HG02571 (cell line): Measurements from ENCODE around the gene CCR7.
A peak's percentile ranks its signal among the peaks of the same experiment; 100 is the strongest.
"Not testable (repeated sequence)": the region's sequence is repeated elsewhere in the genome, so short reads cannot be mapped to it uniquely, and the experiment has no call there.

Experiments
- ATAC-seq: cut with Tn5 transposase; IDR thresholded peaks from one replicate; pipeline ENCODE4 v1.9.1; 2021; ENCODE audit warnings: mild to moderate bottlenecking, moderate library complexity; ENCODE audit not compliant: unreplicated experiment

CCR7 gene

DNA sequence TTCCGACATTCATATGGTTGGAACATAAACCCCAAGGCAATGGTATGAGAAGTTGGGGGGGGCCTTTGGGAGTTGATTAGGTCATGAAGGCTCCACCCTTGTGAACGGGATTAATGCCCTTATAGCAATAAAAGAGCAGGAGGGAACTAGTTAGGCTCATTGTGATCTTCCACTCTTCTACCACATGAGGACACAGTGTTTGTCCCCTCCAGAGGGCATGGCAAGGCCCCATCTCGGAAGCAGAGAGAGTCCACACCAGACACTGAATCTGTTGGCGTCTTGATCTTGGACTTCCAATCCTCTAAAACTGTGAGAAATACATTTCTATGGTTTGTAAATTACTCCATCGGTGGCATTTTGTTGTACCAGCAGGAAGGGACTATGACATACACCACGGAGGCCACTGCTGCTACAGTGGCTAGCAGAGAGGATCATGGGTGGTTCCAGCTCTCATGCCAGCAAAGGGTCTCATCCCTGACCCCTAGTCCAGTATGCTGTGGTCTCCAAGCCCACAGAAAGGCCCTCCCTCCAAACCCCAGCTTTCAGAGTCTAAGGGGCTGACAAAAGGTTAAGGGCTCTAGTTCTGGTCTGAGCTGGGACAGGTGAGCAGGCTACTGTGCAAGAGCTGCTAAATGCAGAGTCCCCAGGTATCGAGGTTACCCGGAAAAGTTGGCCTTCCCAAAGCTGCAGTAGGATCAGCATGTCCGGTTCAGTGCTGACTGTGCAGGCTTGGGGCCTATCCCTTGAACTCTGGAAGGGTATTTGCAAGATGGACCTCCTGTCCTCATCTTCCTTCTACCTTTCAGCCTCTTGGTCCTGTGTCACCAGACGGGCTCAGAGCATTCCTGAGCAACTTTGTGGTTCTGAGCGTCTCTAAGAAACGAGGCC, 12.2 kb downstream of the CCR7 start:
- no peak for ATAC-seq

DNA sequence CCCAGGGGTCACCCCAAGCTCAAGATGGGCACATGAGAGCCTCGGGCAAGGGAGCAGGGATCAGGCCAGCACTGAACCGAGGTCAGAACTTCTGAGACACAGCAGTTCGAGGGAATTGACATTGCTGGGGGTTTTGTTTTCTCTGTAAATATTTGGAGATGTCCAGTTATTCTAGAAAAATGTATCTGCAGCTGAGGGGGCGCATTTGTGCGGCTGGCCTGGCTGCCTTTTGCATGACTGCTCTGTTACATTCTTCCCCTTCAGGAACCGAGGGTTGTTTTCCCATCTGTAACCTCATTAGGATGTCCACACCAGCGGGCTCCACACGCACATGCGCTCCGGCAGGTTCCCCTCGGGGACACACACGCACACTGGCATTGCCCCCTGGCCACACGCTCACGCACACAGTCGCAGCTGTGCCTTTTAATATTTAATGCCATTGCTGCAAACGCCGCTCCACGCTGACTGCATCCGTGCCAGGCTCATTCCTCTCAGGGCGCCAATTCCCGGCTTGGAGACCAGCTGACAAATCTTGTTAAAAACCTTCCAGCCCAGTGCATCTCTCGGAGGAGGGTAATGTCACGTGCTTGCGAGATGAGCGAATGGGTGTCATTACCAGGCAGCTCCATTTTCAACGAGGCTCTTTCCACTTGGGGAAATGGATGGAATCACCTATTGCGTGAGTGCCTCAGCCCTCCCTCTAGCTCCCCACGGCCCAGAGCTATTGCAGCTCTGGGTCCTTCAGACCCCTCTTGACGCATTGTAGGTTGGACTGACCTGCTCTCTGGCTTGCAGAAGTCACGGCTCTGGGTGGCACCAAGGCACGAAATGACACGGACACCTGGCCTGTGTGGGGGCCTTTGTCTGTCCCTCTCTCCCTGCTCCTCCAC, 13.1 kb downstream of the CCR7 start:
- no peak for ATAC-seq

DNA sequence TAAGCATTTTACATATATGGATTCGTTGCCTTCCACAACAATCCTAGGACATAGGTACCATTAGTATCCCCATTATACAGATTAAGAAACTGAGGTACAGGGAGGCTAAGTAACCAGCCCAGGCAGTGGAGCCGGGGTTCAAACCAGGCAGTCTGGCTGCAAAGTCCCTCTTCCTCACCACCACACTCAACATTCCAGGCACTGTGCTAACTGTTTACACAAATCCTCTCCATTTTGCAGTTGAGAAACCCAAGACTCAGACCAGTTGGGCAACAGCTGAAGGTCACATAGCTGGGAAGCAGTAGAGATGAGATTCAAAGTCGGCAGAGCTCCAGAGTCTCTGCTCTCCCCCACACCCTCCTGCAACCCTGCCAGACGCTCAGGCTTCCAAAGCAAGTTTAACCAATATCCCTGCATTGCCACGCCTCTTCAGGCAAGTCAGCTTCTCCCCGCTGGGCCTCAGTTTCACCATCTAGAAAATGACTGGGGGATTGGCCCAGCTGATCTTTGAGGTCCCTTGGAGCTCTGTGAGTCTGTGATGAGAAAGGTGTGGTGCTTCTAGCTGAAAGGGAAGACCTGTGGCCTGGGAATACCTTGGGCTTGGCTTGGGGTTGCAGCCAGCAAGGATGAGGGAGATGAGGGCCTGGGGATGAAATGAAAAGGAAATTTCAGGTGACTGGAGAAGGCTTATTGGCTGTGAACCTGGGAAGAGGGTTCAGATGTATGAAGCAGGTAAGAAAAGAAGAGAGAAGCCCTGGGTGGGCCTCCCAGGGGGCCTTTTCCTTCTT, 14.0 kb downstream of the CCR7 start:
- no peak for ATAC-seq

DNA sequence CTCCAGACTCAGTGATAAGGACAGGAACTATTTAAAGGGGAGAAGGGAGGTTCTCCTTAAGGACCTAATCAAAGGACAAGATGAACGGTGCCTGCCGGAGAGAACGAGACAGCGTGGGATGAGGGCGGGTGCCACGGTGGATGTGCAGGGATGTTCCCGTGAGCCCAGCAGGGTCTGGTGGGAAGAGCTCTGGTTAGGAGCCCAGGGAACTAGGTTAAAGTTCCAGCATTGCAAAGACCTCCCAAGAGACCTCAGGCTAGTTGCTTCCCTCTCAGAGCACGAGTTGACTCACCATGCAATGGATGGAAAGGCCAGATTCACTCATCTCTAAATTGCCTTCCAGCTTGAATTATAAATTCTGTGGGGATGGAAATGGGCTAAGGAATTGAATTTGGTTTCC, 14.7 kb downstream of the CCR7 start:
- ATAC-seq: no peak

DNA sequence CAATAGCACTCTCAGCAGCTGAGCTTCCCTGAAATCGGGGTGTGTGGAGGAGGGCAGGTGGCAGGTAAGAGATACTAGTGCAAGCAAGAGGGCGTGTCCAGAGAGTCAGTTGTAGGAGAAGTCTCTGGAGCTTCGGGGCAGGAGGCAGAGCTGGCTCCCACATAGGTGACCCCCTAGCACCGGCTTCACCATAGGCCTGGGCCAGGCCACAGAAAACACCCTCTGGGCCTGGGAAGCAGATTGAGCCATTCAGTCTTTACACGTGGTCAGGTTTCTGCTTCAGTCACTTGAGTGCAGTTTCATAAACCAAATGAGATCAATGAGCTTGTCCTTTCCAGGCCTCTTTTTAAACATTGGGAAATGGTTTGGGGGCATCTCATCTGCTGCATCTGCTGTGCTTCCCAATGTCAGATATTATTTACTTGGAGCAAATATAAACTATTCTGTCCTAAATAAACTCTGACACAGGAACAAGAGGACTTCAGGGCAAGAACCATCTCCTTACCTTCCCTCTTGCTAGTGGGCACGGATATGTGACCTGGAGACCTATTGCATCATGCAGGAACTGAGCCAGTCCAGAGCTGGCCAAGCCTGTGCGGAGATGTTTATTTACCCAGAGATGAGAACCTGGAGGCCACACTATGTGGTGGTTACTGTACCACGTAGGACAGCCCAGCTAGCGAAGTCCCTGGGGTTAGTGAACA, 16.1 kb downstream of the CCR7 start:
- ATAC-seq: no peak

DNA sequence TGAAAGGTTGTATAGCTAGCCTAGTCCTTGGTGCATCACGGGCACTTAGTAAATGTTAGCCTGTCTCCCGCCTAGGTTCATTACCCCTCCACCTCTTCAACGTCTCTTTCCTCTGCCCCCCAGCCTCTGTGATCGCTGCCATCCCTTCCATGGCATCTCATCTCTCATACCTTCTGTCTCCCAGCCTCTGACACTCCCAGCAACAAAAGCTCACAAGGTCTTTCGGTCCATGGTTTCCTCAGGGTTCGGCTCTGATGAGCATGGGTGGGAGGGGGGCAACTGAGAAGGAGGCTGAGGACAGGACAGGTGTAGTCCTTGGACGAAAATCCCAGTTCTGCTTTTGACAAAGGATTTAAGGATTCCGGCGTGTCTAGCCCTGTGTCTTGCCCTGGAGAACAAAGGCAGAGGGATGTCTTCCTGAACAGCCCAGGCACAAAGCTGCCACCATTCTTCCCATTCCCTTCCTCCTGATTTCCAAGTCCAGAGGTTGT, 16.7 kb downstream of the CCR7 start:
- ATAC-seq: no peak

DNA sequence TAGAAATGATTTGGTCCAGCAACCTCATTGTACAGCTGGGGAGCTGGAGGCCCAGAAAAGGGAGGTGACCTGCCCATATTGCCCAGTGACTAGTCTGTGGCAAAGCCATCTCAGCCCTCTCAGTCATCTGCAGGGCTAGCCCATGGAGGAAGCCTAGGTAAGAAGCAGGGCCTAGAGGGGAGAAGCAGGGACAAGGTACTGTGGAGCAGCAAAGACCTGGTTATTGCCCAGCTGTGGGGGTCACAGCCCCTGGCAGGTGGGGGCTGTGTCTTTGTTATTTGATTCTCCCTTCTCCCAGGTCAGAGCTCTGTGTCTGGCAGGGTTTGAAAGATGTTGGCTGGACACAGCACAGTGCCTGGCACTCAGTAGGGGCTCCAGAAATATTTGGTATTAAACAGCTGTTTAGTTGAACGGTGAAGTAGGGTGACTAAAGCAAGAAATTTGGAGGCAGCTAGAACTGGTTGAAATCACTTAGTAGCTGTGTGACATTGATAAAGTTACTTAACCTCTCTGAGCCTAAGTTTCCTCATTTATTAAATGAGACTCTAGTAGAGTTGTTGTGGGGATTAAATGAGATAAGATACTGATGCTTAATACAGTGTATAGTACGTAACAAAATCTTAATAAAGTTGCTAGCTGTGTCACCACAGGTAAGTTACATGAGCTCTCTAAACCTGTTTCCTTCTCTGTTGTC, 17.3 kb downstream of the CCR7 start:
- no peak for ATAC-seq

DNA sequence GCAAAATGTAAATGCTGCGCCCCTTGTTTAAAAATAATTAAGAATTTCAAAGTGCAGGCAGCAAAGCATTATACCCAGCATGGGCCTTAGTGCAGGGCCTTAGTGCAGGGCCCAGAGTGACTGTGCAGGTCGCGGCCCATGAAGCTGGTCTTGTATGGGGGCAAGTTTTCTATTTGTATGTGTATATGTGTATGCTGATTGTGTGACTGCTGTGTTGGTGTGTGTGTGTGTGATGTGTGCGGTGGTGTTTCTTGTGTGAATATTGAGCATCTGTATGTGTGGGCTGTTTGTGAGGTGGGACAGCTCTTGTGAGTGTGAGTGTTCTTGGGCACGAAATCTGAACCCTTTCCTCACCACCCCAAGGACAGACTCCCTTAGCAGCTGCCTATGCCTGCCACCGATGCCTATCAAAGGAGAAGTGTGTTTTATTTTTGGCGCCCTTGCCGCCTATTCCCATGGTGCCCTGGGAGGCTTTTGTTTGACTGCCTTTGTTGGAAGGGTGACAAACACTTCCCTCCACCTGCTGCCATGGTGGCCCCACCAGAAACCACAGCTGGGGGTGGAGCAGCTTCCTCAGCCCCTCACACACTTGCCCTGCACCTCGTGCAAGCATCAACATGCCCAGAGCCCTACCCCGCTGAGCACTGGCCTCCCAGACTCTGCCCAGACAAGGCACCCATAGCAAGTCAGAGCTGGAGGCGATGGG, 18.0 kb downstream of the CCR7 start:
- ATAC-seq: no peak

DNA sequence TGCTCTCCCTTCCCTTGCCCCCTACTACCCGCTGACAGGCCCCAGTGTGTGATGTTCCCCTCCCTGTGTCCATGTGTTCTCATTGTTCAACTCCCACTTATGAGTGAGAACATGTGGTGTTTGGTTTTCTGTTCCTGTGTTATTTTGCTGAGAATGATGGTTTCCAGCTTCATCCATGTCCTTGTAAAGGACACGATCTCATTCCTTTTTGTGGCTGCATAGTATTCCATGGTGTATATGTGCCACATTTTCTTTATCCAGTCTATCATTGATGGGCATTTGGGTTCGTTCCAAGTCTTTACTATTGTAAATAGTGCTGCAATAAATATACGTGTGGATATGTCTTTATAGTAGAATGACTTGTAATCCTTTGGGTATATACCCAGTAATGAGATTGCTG, 18.8 kb downstream of the CCR7 start:
- not testable (repeated sequence) for ATAC-seq

DNA sequence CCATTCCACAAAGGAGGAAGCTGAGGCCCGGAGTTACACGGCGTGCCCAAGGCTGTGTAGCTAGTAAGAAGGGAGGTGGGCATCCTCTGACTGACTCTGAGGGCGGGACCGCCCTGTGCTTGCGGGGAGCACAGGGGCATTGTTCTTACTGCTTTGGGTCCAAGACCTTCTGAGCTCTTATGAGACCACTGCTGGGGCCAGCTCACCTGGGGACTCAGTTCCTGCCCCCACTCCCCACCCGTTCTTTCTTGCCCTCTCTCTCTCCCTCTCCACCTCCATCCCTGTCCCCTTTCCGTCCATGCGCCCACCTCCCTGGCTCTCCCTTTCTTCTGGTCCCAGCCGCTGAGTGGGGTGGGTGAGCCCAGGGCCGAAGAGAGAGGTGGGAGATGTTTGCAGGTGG, 19.6 kb downstream of the CCR7 start:
- no peak for ATAC-seq

DNA sequence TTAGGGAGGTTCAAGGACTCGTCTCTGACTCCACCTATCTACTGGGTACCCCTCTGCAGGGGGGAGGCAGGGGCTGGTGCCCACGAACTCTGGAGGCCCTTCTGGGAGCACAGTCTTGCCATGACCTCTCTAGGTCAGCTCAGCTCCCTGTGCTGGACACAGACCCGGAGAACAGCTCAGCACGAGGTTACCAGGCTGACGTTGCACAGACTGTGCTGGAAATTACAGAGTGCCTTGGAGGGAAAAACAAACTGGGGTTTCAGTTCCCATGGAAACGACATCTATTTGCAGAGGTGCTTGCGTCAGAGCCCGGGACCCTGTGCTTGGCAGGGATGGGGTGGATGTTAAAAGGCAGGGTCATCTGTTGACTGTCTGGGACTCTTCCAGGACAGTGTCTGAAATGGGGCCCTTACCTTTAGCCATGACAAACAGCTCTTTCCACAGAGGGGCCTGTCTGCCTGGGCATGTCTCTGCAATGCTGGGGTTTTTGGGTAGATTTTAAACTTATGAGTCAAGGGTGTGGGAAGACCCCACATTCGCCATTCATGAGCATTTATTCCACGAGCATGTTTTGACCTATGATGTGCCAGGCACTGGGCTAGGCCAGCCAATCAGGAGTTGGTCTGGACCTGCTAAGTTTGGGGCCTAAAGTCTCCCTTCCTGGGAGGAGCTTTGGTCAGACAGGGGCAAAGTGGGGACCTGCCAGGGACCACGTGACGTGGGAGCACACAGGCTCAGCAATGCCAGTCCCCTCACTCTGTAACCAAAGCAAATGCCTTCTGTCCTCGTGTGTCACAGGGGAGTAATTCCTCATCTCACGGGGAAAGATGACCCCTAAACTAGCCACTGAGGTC, 22.5 kb downstream of the CCR7 start:
- ATAC-seq: peak; percentile 47

DNA sequence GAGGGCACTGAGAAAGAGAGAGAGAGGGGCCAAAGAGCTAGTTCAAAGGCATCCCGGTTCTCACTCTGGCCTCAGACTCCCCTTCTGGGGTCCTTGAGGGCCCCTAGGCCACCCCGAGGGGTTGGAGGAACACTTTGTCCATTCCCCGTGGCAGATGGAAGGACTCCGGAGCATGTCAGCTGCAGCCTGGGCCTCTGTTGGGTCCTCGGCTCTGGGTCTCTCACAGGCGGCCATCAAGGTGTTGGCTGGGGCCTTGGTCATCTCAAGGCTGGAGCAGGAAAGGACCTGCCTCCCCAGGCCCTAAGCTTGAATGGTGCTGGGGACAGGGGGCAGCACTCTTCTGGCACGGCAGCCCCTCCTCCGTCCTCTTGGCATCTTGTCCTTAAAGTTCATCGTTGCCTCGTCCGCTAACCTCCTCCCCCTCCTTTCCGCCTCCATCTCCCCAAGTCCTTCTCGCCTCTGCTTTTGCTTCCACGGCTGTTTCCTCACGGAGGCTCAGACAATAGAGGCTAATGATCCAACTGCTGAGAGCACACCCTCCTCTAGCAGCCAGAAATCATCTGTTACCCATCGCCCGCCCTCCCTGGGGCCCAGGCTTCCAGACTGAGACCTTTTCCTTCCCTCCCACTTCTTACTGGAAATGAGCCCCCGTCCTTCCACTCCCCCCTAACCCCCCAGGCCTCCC, 23.3 kb downstream of the CCR7 start:
- no peak for ATAC-seq

DNA sequence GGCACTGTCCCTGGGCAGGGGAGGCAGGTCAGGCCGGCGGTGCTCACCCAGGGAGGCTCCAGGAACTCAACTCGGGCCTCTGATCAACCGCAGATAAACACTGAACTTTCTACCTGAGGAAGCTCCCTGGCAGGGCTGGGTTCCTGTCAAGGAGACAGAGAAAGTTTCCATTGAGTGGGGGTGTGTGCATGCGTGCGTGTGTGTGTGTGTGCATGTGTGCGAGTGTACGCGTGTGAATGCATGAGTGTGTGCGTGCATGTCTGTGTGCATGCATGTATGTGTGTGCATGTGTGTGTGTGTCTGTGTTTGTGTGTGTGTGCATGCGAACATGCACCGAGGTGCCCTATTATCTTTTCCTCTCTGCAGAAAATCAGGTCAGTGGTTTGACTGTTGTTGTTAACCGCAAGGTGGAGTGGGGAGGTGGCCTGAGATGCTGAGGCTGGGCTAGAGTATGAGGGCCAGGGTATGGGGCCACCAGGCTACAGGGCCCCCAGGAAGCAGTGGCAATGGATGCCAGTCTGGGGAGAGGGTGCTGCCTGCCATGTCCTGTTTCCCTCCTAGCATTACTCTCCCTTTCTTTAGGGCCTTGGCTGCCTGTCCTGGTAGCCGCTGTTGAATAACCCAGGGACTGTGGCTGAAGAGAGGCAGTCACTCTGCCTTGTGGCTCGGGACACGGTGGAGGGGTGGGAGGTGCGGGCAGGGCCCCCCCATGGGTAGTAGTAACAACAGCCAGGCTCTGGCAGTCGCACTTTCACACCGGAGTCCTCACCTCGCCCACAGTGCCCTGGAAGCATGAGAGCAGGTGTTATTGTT, 24.0 kb downstream of the CCR7 start:
- no peak for ATAC-seq

DNA sequence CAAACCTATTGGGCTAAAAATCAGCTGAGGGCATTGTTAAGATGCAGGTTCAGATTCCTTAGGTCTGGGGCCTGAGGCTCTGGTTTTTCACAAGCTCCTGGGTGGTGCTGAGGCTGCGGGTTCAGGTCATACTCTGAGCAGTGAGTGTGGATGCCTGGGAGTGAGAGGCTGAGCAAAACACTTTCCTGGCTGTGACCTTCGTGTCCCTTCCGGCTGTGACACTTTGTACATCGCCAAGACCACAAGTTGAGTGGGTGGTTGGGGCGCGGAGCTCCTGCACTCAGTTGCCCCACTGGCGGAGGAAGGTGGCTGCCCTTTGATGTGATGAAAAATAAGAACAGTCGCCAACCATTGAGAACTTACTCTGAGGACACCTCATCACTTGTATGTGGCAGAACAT, 24.8 kb downstream of the CCR7 start:
- no peak for ATAC-seq

DNA sequence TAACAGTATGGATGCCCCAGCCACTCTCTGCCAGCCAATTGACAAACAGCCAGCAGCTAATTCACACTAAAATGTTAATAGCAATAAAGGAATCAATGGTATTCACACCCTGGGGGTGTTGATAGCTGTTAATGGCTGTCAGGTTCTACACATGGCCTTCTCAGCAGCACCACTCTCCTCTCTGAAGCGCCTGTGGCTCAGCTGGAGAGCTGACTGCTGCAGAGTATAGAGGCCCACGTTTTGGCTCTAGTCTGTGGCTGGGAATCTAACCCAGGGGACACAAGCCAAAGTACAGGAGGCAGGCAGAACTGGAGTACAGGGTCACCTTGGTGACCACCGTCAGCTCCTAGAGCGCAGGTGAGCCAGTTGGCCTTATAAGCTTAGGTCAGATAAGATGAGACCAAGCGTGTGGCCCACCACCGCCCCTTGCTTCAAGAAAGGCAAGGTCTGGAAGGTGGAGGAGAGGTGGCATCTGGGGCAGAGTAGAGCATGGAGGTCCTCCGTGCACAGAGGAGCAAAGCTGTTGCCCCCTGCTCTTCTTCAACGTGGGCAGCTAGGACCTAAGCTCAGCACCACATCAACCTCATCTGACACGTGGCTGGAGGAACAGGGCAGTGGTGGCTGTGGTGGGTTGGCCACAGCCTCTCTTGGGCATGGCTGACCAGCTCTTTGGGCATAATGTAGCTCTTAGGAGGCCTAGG, 25.4 kb downstream of the CCR7 start:
- no peak for ATAC-seq
